ENCODE measurements around the gene MRPL20.

DNA sequence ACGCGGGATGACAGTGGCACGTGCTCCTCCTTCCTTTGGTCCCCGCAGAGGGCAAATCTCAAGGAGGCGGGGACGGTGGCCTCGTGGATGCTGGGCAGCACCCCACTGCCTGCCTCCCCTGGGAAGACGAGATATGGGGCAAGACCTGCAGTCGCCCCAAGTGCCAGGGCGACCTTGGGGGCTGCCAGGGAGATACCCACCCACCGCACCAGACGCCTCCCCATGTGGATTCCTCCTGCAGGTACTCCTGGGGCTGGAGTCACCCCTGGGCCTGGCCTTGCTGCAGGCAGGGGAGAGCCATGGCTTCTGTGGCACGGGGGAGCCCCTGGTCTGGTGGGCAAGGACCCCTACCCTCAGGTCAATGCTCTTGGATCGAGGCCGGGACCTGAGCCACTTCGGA lies 26.2 kb downstream of the MRPL20 start:
- TF ChIP-seq, protein P1, sequence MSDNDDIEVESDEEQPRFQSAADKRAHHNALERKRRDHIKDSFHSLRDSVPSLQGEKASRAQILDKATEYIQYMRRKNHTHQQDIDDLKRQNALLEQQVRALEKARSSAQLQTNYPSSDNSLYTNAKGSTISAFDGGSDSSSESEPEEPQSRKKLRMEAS (IDR thresholded peaks at IDR 0.05) = no peak
- TF ChIP-seq, protein P2, sequence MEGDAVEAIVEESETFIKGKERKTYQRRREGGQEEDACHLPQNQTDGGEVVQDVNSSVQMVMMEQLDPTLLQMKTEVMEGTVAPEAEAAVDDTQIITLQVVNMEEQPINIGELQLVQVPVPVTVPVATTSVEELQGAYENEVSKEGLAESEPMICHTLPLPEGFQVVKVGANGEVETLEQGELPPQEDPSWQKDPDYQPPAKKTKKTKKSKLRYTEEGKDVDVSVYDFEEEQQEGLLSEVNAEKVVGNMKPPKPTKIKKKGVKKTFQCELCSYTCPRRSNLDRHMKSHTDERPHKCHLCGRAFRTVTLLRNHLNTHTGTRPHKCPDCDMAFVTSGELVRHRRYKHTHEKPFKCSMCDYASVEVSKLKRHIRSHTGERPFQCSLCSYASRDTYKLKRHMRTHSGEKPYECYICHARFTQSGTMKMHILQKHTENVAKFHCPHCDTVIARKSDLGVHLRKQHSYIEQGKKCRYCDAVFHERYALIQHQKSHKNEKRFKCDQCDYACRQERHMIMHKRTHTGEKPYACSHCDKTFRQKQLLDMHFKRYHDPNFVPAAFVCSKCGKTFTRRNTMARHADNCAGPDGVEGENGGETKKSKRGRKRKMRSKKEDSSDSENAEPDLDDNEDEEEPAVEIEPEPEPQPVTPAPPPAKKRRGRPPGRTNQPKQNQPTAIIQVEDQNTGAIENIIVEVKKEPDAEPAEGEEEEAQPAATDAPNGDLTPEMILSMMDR (IDR thresholded peaks at IDR 0.05; ENCODE audit: low read depth, low read length, missing input control) = no peak
- TF ChIP-seq, protein P3, sequence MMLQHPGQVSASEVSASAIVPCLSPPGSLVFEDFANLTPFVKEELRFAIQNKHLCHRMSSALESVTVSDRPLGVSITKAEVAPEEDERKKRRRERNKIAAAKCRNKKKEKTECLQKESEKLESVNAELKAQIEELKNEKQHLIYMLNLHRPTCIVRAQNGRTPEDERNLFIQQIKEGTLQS (IDR thresholded peaks at IDR 0.05) = no peak
- TF ChIP-seq EGR1 (IDR thresholded peaks at IDR 0.05; ENCODE audit: low read depth in 2 of 2) = no peak

Measured in liver (tissue), 3 donors.